GM19023 (cell line): ENCODE results near the gene ABI3BP.
"Not testable (repeated sequence)": the region's sequence is repeated elsewhere in the genome, so short reads cannot be mapped to it uniquely, and the experiment has no call there.

Experiments
- ATAC-seq: cut with Tn5 transposase; IDR thresholded peaks from one replicate; pipeline ENCODE4 v1.9.1; 2021; ENCODE audit warnings: mild to moderate bottlenecking, moderate library complexity; ENCODE audit not compliant: unreplicated experiment

Gene ABI3BP

GRCh38 chr3:100993309-100993708 is at the start of gene ABI3BP:
ABI3BP (minus strand) TSS chr3:100993421; CDS start chr3:100993384, 37 bp downstream.
- ATAC-seq, result no peak

GRCh38 chr3:101039285-101039684 is 46.1 kb upstream of the ABI3BP start:
- ATAC-seq, result no peak

- ATAC-seq, result no peak
Observed at GRCh38 chr3:101038880-101039279, 45.7 kb upstream of the ABI3BP start.

- ATAC-seq, result no peak
Observed at GRCh38 chr3:101038393-101038792, 45.2 kb upstream of the ABI3BP start.

- ATAC-seq, result no peak
Observed at GRCh38 chr3:101037613-101038012, 44.4 kb upstream of the ABI3BP start.

- ATAC-seq, result no peak
Observed at GRCh38 chr3:101036676-101037075, 43.5 kb upstream of the ABI3BP start.

- ATAC-seq, result no peak
Observed at GRCh38 chr3:101036213-101036618, 43.0 kb upstream of the ABI3BP start.

GRCh38 chr3:101027286-101027685 is 34.1 kb upstream of the ABI3BP start:
- ATAC-seq, result no peak

- no peak for ATAC-seq
Observed at GRCh38 chr3:101026881-101027280, 33.7 kb upstream of the ABI3BP start.

GRCh38 chr3:101026244-101026643 is 33.0 kb upstream of the ABI3BP start:
- no peak for ATAC-seq

- ATAC-seq, result no peak
Observed at GRCh38 chr3:101020351-101021015, 27.3 kb upstream of the ABI3BP start.

- ATAC-seq, result no peak
Observed at GRCh38 chr3:101017017-101017416, 23.8 kb upstream of the ABI3BP start.

- ATAC-seq, result not testable (repeated sequence)
Observed at GRCh38 chr3:101012312-101012711, 19.1 kb upstream of the ABI3BP start.

- no peak for ATAC-seq
Observed at GRCh38 chr3:101011136-101011535, 17.9 kb upstream of the ABI3BP start.

- ATAC-seq, result no peak
Observed at GRCh38 chr3:101010296-101010695, 17.1 kb upstream of the ABI3BP start.

- ATAC-seq, result no peak
Observed at GRCh38 chr3:101009386-101009785, 16.2 kb upstream of the ABI3BP start.

GRCh38 chr3:100999160-100999559 is 5.9 kb upstream of the ABI3BP start:
- ATAC-seq, result no peak

GRCh38 chr3:100994809-100995208 is 1.6 kb upstream of the ABI3BP start:
- ATAC-seq, result no peak

GRCh38 chr3:100994187-100994586 is 966 bp upstream of the ABI3BP start:
- ATAC-seq, result no peak

- ATAC-seq, result no peak
Observed at GRCh38 chr3:100992231-100993012, 799 bp downstream of the ABI3BP start.

- no peak for ATAC-seq
Observed at GRCh38 chr3:100988080-100988479, 5.1 kb downstream of the ABI3BP start.

- no peak for ATAC-seq
Observed at GRCh38 chr3:100984308-100984707, 8.9 kb downstream of the ABI3BP start.
